Progenitor cell of endocrine pancreas (in vitro differentiated cells): ENCODE results near the gene AHCTF1. TPM values are rescaled to one million over a fixed set of nuclear protein-coding genes. Genes with fewer than 3 reads are reported as not detected.
"Not testable (repeated sequence)": the region's sequence is repeated elsewhere in the genome, so short reads cannot be mapped to it uniquely, and the experiment has no call there.

Source experiments
- DNase-seq: peaks from one replicate; pipeline ENCODE4 v3.0.0; 2021; ENCODE audit warnings: low spot score; ENCODE audit not compliant: unreplicated experiment
- H3K27ac Mint-ChIP-seq: 2 replicates; pipeline ENCODE4 v1.8.0; 2021; ENCODE audit warnings: mild to moderate bottlenecking, moderate library complexity, mixed read lengths
- H3K27me3 Mint-ChIP-seq: 2 replicates; pipeline ENCODE4 v1.8.0; 2021; ENCODE audit warnings: mixed read lengths
- H3K36me3 Mint-ChIP-seq: 2 replicates; pipeline ENCODE4 v1.8.0; 2022; ENCODE audit warnings: mixed read lengths; ENCODE audit not compliant: insufficient read depth
- H3K4me1 Mint-ChIP-seq: 2 replicates; pipeline ENCODE4 v1.8.0; 2021; ENCODE audit warnings: low read depth, mixed read lengths
- H3K4me3 Mint-ChIP-seq: 2 replicates; pipeline ENCODE4 v1.8.0; 2021; ENCODE audit warnings: low read depth, mild to moderate bottlenecking, moderate library complexity, mixed read lengths
- H3K9me3 Mint-ChIP-seq: 2 replicates; pipeline ENCODE4 v1.8.0; 2021; ENCODE audit warnings: low read depth, mixed read lengths
- total RNA-seq: library from RNA; stranded (reverse); gene quantifications from 2 replicates; pipeline ENCODE4 v1.2.1, GENCODE V29; 2021
- TF ChIP-seq, protein P1 (sequence below): fragments of 200-600 bp; sonication (generic); IDR thresholded peaks from one replicate; pipeline ENCODE4 v1.5.0; 2021; ENCODE audit warnings: antibody characterized with exemption, mild to moderate bottlenecking; ENCODE audit not compliant: unreplicated experiment

Gene AHCTF1
- total RNA-seq, 1 donor from 2014 or later: 42.8 TPM

DNA sequence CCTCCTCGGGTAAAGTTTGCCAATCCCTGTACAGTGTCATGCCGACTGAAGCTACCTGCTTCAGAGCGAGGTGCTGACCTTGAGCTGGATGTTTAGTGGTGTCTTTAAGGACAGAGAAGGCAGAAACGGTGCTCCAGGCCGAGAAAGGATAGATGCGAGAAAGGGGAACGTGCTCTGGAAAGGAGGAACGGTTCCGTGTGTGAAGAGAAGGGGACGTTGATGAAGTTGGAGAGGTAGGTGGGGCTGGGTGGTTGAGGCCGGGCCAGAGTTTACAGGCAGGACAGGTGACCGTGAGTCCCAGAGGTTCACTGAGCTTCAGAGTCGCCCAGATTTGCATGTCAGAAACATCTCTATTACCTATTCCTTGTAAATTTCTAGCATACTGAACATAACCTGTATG, 116.9 kb downstream of the AHCTF1 start:
- Mint-ChIP-seq H3K27ac (no peak overlapping the region), H3K4me1 (peaks cover 2% of the 10 kb centered on the region), H3K36me3 (no peaks in the 10 kb centered on the region), H3K4me3 (no peak overlapping the region), H3K27me3 (peaks cover 3% of the 10 kb centered on the region), H3K9me3 (no peaks in the 10 kb centered on the region)
- TF ChIP-seq, protein P1, sequence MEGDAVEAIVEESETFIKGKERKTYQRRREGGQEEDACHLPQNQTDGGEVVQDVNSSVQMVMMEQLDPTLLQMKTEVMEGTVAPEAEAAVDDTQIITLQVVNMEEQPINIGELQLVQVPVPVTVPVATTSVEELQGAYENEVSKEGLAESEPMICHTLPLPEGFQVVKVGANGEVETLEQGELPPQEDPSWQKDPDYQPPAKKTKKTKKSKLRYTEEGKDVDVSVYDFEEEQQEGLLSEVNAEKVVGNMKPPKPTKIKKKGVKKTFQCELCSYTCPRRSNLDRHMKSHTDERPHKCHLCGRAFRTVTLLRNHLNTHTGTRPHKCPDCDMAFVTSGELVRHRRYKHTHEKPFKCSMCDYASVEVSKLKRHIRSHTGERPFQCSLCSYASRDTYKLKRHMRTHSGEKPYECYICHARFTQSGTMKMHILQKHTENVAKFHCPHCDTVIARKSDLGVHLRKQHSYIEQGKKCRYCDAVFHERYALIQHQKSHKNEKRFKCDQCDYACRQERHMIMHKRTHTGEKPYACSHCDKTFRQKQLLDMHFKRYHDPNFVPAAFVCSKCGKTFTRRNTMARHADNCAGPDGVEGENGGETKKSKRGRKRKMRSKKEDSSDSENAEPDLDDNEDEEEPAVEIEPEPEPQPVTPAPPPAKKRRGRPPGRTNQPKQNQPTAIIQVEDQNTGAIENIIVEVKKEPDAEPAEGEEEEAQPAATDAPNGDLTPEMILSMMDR: no peak
- no peak for DNase-seq

DNA sequence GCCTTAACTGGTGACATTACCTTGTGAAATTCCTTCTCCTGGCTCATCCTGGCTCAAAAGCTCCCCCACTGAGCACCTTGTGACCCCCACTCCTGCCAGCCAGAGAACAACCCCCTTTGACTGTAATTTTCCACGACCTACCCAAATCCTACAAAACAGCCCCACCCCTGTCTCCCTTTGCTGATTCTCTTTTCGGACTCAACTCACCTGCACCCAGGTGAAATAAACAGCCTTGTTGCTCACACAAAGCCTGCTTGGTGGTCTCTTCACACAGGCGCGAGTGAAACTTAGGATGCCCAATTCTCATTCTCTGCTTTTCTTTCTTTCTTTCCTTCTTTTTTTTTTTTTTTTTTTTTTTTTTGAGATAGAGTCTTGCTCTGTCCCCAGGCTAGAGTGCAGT, 118.4 kb downstream of the AHCTF1 start:
- not testable (repeated sequence) for H3K4me3 Mint-ChIP-seq, H3K27me3 Mint-ChIP-seq, H3K4me1 Mint-ChIP-seq, H3K9me3 Mint-ChIP-seq, DNase-seq, H3K27ac Mint-ChIP-seq, H3K36me3 Mint-ChIP-seq

DNA sequence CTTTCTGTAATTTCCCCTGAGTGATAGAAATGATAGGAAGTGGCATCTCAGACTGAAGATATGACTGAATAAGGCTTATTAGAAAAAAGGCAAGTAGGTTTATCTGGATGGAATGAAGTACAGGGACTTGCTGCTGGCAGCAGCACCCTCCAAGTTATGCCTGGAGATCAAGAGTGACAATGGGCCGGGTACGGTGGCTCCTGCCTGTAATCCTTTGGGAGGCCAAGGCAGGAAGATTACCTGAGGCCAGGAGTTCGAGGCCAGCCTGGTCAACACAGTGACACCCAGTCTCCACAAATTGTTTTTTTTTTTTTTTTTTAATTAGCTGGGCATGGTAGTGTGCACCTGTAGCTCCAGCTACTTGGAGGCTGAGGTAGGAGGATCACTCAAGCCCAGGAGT, 119.8 kb downstream of the AHCTF1 start:
- Mint-ChIP-seq H3K4me3 (no peak overlapping the region), H3K4me1 (peaks cover 2% of the 10 kb centered on the region), H3K27ac (no peak overlapping the region), H3K9me3 (no peaks in the 10 kb centered on the region), H3K27me3 (peaks cover 3% of the 10 kb centered on the region), H3K36me3 (no peaks in the 10 kb centered on the region)
- TF ChIP-seq, protein P1: no peak
- DNase-seq: no peak

DNA sequence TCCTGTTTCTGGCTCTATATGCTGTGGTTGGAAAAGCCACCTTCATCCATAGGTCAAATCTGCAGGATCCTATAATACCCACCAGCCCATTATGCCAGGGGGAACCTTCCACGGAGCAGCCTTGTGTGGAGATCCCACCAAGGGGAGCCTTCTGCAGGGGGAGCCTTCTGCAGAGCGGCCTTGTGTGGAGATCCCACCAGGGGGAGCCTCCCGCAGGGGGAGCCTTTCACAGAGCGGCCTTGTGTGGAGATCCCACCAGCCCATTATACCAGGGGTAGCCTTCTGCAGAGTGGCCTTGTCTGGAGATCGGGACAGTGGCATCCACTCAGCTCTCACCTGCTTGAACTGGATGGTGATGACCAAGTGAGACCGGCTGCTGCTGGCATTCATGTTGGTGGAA, 122.3 kb downstream of the AHCTF1 start:
- Mint-ChIP-seq H3K27me3 (no peaks in the 10 kb centered on the region), H3K4me3 (no peak overlapping the region), H3K9me3 (no peaks in the 10 kb centered on the region), H3K36me3 (no peaks in the 10 kb centered on the region), H3K27ac (no peak overlapping the region), H3K4me1 (peaks cover 2% of the 10 kb centered on the region)
- TF ChIP-seq, protein P1: no peak
- no peak for DNase-seq

DNA sequence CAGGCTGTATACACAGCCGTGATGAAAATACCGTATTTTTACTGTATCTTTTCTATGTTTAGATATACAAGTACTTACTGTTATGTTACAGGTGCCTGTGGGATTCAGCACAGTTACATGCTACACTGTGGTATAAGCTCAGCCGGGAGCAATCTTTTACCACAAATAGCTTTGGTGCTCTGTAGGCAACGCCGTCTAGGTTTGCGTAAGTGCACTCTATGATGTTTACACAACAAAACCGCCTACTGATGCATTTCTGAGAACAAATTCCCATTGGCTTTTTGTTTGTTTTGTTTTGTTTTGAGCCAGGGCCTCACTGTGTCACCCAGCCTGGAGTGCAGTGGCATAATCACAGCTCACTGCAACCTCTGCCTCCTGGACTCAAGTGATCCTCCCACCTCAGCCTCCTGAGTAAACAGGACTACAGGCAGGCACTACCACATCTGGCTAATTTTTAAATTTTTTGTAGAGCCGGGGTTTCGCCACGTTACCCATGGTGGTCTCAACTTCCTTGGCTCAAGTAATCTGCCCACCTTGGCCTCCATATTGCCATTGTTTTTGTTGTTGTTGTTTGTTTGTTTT, 126.5 kb downstream of the AHCTF1 start:
- Mint-ChIP-seq H3K27me3 (no peaks in the 10 kb centered on the region), H3K4me3 (no peak overlapping the region), H3K4me1 (peaks cover 16% of the 10 kb centered on the region), H3K36me3 (no peaks in the 10 kb centered on the region), H3K27ac (no peak overlapping the region), H3K9me3 (no peaks in the 10 kb centered on the region)
- TF ChIP-seq, protein P1: no peak
- no peak for DNase-seq

DNA sequence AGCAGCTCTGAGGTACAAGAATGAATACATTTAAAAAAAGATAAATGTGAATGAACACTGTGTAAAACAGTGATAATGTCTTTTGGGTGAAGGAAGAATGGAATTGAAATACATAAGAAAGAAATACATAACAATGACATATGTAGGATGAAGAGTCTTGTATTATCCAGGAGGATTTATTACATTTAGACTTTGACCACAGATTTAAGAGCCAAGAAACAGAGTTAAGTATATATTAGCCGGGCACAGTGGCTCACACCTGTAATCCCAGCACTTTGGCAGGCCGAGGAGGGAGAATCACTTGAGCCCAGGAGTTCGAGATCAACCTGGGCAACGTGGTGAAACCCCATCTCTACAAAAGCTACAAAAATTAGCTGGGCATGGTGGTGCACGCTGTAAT, 127.9 kb downstream of the AHCTF1 start:
- Mint-ChIP-seq H3K27ac (no peak overlapping the region), H3K9me3 (no peaks in the 10 kb centered on the region), H3K4me3 (no peak overlapping the region), H3K27me3 (no peaks in the 10 kb centered on the region), H3K4me1 (peaks cover 19% of the 10 kb centered on the region), H3K36me3 (no peaks in the 10 kb centered on the region)
- DNase-seq: no peak
- TF ChIP-seq, protein P1: no peak
